Immature natural killer cell (primary cell): ENCODE data around the gene MYH14. TPM values are rescaled to one million over a fixed set of nuclear protein-coding genes. Genes with fewer than 3 reads are reported as not detected.

ENCODE experiments used
- DNase-seq, 3 donors: peaks; one replicate each; pipeline ENCODE4 v3.0.0; 2022; ENCODE audit warnings: mixed read lengths in 1 of 3
- H3K27ac Mint-ChIP-seq, 6 donors: one replicate each; pipeline ENCODE4 v1.8.0; 2020; ENCODE audit warnings: mixed read lengths in 6 of 6, mild to moderate bottlenecking in 5 of 6, inconsistent platforms in 4 of 6, moderate library complexity in 3 of 6
- H3K27me3 Mint-ChIP-seq, 3 donors: one replicate each; pipeline ENCODE4 v1.8.0; 2020 to 2021; ENCODE audit warnings: low read depth in 3 of 3, mild to moderate bottlenecking in 3 of 3, mixed read lengths in 3 of 3, moderate library complexity in 3 of 3, inconsistent platforms in 1 of 3
- H3K36me3 Mint-ChIP-seq, 3 donors: one replicate each; pipeline ENCODE4 v1.8.0; 2020; ENCODE audit warnings: mixed read lengths in 3 of 3, inconsistent platforms in 2 of 3, mild to moderate bottlenecking in 2 of 3
- H3K4me1 Mint-ChIP-seq, 2 donors: one replicate each; pipeline ENCODE4 v1.8.0; 2020; ENCODE audit warnings: inconsistent platforms in 2 of 2, mild to moderate bottlenecking in 2 of 2, mixed read lengths in 2 of 2, moderate library complexity in 1 of 2
- H3K4me3 Mint-ChIP-seq, 5 donors: one replicate each; pipeline ENCODE4 v1.8.0; 2020; ENCODE audit warnings: mild to moderate bottlenecking in 5 of 5, mixed read lengths in 5 of 5, inconsistent platforms in 3 of 5, moderate library complexity in 3 of 5
- H3K9me3 Mint-ChIP-seq, 6 donors: one replicate each; pipeline ENCODE4 v1.8.0; 2020; ENCODE audit warnings: mild to moderate bottlenecking in 6 of 6, mixed read lengths in 6 of 6, inconsistent platforms in 4 of 6, moderate library complexity in 3 of 6
- polyA plus RNA-seq, 3 donors: library from polyadenylated mRNA; unstranded; fragments of 300-500 nt; fragmentation: Illumina TruSeq; gene quantifications; one replicate each; pipeline ENCODE4 v1.2.3, GENCODE V29; 2021

Gene MYH14
- polyA plus RNA-seq, 3 donors from 2014 or later = not detected

DNA sequence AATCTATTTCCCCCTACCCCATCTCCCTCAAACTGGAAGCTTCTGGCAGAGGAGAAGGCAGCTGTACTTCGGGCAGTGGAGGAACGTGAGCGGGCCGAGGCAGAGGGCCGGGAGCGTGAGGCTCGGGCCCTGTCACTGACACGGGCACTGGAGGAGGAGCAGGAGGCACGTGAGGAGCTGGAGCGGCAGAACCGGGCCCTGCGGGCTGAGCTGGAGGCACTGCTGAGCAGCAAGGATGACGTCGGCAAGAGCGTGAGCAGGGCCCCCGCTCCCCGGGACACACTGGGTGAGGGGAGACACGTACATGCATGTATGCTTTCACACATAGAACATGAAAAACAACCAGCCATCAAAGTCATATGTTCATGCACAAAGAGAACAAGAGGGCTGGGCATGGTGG, 83.0 kb downstream of the MYH14 start:
- no peaks in the 10 kb centered on the region for H3K4me1 Mint-ChIP-seq
- H3K27ac Mint-ChIP-seq = no peak overlapping the region
- no peaks in the 10 kb centered on the region for H3K36me3 Mint-ChIP-seq
- DNase-seq = no peak
- no peak overlapping the region for H3K4me3 Mint-ChIP-seq
- H3K27me3 Mint-ChIP-seq = peaks cover 0 to 12% (median 4%) of the 10 kb centered on the region in 3 donors
- peaks cover 3 to 11% (median 8%) of the 10 kb centered on the region in 6 donors for H3K9me3 Mint-ChIP-seq

DNA sequence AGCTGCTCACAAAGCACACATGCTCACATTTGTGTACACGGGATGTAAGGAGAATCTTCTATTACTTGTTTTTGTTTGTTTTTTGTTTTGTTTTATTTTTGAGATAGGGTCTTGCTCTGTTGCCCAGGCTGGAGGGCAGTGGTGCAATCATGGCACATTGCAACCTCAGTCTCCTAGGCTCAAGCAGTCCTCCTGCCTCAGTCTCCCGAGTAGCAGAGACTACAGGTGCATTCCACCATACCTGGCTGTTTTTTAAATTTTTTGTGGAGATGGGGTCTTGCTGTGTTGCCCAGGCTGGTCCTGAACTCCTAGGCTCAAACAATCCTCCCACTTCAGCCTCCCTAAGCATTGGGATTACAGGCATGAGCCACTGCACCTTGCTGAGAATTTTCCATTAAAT, 83.9 kb downstream of the MYH14 start:
- no peak for DNase-seq
- Mint-ChIP-seq H3K4me3 (no peak overlapping the region), H3K4me1 (no peaks in the 10 kb centered on the region), H3K27ac (no peak overlapping the region), H3K36me3 (no peaks in the 10 kb centered on the region), H3K9me3 (peaks cover 3 to 11% (median 8%) of the 10 kb centered on the region in 6 donors), H3K27me3 (peaks cover 0 to 10% (median 4%) of the 10 kb centered on the region in 3 donors)

DNA sequence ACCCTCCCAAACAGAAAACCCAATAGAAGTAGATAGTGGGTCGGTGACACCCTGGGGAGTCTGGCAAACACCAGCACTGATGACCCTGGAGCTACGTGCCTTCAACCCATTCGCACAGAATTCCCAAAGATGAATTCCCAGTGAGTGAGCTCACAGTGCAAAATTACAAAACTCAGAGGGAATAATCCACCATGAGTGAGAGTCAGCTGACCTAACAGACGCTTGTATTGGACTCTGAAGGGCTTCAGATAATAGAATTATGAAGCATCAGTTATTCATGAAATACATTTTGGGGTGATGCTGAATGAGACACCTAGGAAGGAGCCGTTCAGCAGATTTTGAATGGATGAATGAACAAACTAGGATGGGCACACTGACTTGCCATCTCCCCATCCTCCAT, 85.5 kb downstream of the MYH14 start:
- H3K4me1 Mint-ChIP-seq = no peaks in the 10 kb centered on the region
- no peak overlapping the region for H3K4me3 Mint-ChIP-seq
- no peak overlapping the region for H3K27ac Mint-ChIP-seq
- peaks cover 0 to 10% (median 4%) of the 10 kb centered on the region in 3 donors for H3K27me3 Mint-ChIP-seq
- H3K9me3 Mint-ChIP-seq = peaks cover 3 to 11% (median 8%) of the 10 kb centered on the region in 6 donors
- DNase-seq = no peak
- no peaks in the 10 kb centered on the region for H3K36me3 Mint-ChIP-seq

DNA sequence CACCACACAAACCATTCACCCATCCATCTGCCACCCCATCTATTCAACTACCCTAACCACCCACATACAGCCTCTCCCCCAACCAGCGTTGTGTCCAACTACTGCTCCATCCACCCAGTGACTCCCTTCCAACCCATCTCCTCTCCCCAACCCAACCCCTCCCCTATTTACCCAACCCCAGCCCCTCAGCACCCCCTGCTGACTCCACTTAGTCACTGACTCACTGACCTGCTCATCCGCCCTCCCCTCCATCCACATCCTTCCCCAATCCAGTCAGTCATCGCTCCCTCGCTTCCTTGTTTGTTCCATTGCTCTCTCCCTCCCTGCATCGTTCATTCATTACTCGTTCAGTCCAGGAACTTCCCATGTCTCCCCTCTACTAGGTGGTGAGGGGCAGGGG, 86.6 kb downstream of the MYH14 start:
- Mint-ChIP-seq H3K27ac (no peak overlapping the region), H3K4me3 (no peak overlapping the region), H3K27me3 (peaks cover 0 to 8% (median 4%) of the 10 kb centered on the region in 3 donors)

DNA sequence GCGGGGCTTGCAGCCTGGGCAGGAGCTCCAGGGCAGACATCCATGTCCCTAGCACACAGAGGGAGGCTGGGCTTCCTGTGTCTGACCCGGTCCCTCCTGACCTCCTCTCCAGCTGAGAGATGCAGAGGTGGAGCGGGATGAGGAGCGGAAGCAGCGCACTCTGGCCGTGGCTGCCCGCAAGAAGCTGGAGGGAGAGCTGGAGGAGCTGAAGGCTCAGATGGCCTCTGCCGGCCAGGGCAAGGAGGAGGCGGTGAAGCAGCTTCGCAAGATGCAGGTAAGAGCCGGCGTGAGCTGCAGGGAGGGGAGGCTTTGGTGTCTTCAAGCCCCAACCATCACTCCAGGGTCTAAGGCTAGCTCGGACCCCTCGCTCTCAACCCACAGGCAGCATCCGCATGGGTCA, 87.4 kb downstream of the MYH14 start:
- Mint-ChIP-seq H3K36me3 (no peaks in the 10 kb centered on the region), H3K27me3 (peaks cover 0 to 5% (median 4%) of the 10 kb centered on the region in 3 donors), H3K4me1 (no peaks in the 10 kb centered on the region), H3K4me3 (no peak overlapping the region), H3K9me3 (peaks cover 2 to 6% (median 3%) of the 10 kb centered on the region in 6 donors), H3K27ac (no peak overlapping the region)
- no peak for DNase-seq

More for the DNA sequence above, 86.6 kb downstream of the MYH14 start:
- H3K4me1 Mint-ChIP-seq = no peaks in the 10 kb centered on the region
- no peak for DNase-seq
- H3K9me3 Mint-ChIP-seq = peaks cover 3 to 10% (median 8%) of the 10 kb centered on the region in 6 donors
- no peaks in the 10 kb centered on the region for H3K36me3 Mint-ChIP-seq

DNA sequence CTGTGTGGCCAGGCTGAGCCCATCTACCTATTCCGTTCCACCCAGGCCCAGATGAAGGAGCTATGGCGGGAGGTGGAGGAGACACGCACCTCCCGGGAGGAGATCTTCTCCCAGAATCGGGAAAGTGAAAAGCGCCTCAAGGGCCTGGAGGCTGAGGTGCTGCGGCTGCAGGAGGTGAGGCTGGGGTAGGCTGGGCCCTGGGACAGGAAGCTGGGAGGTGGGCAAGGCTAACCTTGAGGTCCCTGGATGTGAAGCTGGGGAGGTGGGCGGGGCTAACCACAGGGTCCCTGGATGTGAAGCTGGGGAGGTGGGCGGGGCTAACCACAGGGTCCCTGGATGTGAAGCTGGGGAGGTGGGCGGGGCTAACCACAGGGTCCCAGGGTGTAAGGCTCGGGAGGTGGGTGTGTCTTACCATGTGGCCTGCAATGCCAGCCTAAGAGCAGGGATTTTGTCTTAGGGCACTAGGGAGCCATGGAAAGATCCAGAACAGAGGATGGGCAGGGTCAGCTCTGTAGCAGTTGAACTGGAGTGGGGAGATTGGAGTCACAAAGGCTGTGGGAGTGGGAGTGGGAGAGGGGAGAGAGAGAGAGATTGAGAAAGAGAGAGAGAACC, 88.9 kb downstream of the MYH14 start:
- H3K4me3 Mint-ChIP-seq = no peak overlapping the region
- no peak overlapping the region for H3K27ac Mint-ChIP-seq
- peaks cover 0 to 5% (median 1%) of the 10 kb centered on the region in 3 donors for H3K27me3 Mint-ChIP-seq
- H3K9me3 Mint-ChIP-seq = peaks cover 0 to 6% (median 0%) of the 10 kb centered on the region in 6 donors
- no peaks in the 10 kb centered on the region for H3K36me3 Mint-ChIP-seq
- DNase-seq = no peak
- H3K4me1 Mint-ChIP-seq = no peaks in the 10 kb centered on the region

DNA sequence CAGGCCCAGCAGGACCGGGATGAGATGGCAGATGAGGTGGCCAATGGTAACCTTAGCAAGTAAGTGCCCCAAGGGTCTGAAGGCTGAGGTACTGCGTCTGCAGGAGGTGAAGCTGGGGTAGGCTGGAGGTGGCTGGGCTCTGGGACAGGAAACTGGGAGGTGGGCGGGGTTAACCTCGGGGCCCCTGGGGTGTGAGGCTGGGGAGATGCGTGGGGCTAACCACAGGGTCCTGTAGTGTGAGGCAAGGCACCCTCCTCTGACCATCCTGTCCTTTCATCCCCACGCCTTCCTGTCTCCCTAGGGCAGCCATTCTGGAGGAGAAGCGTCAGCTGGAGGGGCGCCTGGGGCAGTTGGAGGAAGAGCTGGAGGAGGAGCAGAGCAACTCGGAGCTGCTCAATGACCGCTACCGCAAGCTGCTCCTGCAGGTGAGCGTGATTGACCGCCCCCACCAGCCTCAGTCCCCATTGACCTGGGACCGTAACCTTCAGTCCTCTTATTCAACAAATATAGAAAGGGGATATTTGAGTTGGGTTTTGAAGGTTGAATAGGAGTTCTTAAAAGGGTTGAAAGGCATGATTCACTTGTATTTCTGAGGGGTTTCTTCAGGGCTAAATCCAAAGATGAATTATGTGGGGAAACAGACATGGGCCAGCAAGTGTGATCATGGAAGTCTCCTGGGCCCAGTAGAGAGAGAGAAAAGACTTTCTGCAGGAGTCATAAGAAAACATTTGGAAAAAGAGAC, 90.0 kb downstream of the MYH14 start:
- H3K4me1 Mint-ChIP-seq = no peaks in the 10 kb centered on the region
- H3K27me3 Mint-ChIP-seq = peaks cover 0 to 3% (median 0%) of the 10 kb centered on the region in 3 donors
- H3K36me3 Mint-ChIP-seq = no peaks in the 10 kb centered on the region
- no peak for DNase-seq
- peaks cover 0 to 6% (median 0%) of the 10 kb centered on the region in 6 donors for H3K9me3 Mint-ChIP-seq
- no peak overlapping the region for H3K27ac Mint-ChIP-seq
- no peak overlapping the region for H3K4me3 Mint-ChIP-seq

DNA sequence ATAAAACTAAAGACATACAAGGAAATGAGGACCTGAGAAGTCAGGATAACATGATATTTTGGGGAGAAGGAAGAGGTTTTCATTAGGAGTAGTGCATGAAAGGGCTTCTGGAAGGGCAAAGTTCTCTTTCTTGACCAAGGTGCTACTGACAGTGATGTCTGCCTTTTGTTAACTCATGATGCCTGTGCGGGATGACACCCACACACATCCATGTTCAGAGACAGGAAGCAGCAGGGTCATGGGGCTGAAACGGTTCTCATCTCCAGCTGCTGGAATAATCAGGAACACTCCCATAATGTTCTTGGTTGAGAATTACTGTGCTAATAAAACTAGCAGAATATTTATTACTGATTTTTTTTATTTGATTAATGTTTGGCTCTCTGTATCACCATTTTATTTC, 96.6 kb downstream of the MYH14 start:
- Mint-ChIP-seq H3K4me3 (no peak overlapping the region), H3K9me3 (no peaks in the 10 kb centered on the region), H3K4me1 (no peaks in the 10 kb centered on the region), H3K27me3 (peaks cover 1 to 7% (median 2%) of the 10 kb centered on the region in 3 donors), H3K36me3 (no peaks in the 10 kb centered on the region), H3K27ac (no peak overlapping the region)
- DNase-seq = no peak

DNA sequence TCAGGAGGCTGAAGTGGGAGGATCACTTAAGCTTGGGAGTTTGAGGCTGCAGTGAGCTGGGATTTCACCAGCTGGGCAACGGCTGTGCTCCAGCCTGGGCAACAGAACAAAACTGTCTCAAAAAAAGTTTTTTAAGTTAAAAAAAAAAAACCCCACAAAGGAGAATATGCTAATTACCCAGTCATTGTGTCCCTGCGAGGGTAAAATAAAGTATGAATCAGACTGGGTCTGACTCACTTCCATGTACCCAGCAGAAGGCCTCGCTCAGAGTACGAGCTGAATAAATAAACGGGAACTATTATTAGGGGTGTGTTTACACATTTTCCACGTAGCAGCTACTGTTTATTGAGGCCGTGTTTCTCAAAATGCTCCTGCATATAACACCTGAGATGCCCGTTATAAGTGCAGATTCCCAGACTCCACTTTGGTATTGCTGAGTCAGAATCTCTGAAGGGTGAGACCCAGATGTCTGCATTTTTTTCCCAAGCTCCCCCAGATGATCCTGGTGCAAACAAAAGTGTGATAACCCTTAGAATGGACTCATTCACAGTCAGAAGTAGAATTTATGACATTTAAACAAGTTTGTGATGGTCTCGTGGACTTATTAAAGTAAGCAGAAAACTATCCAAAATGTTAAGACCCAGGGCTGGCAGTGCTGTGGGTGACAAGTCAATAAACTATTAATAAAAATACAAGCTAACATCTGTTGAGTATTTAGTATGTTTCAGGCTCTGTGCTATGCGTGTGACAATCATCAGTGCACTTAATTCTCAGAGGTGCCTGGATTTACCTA, 97.6 kb downstream of the MYH14 start:
- Mint-ChIP-seq H3K4me3 (no peak overlapping the region), H3K9me3 (no peaks in the 10 kb centered on the region), H3K36me3 (no peaks in the 10 kb centered on the region), H3K4me1 (no peaks in the 10 kb centered on the region), H3K27ac (no peak overlapping the region), H3K27me3 (peaks cover 1 to 7% (median 2%) of the 10 kb centered on the region in 3 donors)
- no peak for DNase-seq

DNA sequence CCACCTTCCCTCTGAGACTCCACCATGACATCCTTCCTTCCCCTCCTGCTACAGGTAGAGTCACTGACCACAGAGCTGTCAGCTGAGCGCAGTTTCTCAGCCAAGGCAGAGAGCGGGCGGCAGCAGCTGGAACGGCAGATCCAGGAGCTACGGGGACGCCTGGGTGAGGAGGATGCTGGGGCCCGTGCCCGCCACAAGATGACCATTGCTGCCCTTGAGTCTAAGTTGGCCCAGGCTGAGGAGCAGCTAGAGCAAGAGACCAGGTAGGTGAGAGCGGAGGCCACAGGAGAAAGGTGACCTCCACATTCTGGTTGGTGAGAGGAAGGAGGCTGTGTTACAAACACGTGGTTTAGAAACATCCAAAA, 98.2 kb downstream of the MYH14 start:
- Mint-ChIP-seq H3K27me3 (peaks cover 1 to 7% (median 2%) of the 10 kb centered on the region in 3 donors), H3K36me3 (no peaks in the 10 kb centered on the region), H3K27ac (no peak overlapping the region), H3K4me3 (no peak overlapping the region), H3K9me3 (no peaks in the 10 kb centered on the region), H3K4me1 (no peaks in the 10 kb centered on the region)
- no peak for DNase-seq

DNA sequence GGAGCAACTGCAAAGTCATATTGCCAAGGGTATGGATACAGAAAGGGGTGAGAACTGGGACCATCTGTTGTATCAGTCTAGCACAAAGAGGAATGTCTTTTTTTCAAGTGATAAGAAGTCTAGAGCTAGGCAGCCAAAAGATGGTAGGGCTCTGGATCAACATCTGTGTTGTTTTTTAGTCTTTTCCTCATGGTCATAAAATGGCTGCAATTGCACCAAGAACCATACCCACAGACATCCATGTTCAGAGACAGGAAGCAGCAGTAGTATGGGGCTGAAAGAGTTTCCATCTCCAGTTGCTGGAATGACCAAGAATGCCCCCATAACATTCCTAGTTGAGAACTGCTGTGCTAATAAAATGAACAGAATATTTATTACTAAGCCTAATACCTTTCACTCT, 100.1 kb downstream of the MYH14 start:
- H3K4me1 Mint-ChIP-seq = no peaks in the 10 kb centered on the region
- no peak for DNase-seq
- no peaks in the 10 kb centered on the region for H3K36me3 Mint-ChIP-seq
- H3K9me3 Mint-ChIP-seq = no peaks in the 10 kb centered on the region
- peaks cover 1 to 14% (median 2%) of the 10 kb centered on the region in 3 donors for H3K27me3 Mint-ChIP-seq
- no peak overlapping the region for H3K4me3 Mint-ChIP-seq
- H3K27ac Mint-ChIP-seq = no peak overlapping the region

DNA sequence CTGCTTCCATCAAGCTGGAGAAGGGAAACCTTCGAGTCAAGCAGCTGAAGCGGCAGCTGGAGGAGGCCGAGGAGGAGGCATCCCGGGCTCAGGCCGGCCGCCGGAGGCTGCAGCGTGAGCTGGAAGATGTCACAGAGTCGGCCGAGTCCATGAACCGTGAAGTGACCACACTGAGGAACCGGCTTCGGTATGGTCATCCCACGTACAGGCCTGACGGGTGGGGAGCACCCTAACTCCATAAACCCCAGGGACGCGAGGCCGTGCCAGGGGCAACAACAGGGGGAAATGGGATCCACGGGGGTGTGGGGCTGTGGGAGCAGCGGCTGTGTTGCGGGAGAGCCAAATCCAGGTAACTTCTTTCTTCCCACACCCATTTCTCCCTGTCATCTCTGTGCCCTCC, 105.6 kb downstream of the MYH14 start:
- DNase-seq = no peak

DNA sequence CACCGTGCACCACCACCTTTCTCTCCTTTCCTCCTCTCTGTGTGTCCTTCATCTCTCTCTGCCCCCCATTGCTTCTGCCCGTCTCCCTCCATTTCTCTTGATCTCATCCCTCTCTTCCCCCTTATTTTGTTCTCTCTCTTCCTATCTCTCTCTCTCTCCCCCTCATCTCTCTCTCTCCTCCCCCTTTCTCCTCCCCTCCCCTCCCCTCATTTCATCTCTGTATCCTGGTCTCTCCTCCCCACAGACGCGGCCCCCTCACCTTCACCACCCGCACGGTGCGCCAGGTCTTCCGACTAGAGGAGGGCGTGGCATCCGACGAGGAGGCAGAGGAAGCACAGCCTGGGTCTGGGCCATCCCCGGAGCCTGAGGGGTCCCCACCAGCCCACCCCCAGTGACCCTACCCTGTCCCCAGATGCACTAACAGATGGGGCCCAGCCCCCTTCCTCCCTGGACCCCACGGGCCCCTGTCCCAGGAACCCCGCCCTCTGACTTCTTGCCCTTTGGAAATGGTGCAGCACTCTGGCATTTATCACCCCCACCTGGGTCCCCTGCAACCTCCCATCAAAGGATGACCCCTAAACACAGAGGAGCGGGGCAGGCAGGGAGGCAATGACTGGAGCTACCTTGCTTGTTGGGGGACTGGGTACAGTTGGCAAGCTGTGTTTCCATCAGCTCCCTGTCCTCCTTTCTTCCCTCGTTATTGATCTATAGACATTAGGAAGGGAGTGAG, 106.1 kb downstream of the MYH14 start:
- Mint-ChIP-seq H3K27me3 (peaks cover 2 to 39% (median 16%) of the 10 kb centered on the region in 3 donors), H3K36me3 (no peaks in the 10 kb centered on the region), H3K9me3 (no peaks in the 10 kb centered on the region), H3K4me1 (no peaks in the 10 kb centered on the region), H3K4me3 (no peak overlapping the region), H3K27ac (no peak overlapping the region)
- DNase-seq = no peak

More for the DNA sequence above, 105.6 kb downstream of the MYH14 start:
- H3K36me3 Mint-ChIP-seq = no peaks in the 10 kb centered on the region
- peaks cover 0 to 34% (median 16%) of the 10 kb centered on the region in 3 donors for H3K27me3 Mint-ChIP-seq
- no peaks in the 10 kb centered on the region for H3K4me1 Mint-ChIP-seq
- no peak overlapping the region for H3K27ac Mint-ChIP-seq
- no peak overlapping the region for H3K4me3 Mint-ChIP-seq
- H3K9me3 Mint-ChIP-seq = no peaks in the 10 kb centered on the region
